ENCODE data around the gene COL18A1. TPM values are rescaled to one million over a fixed set of nuclear protein-coding genes. Genes with fewer than 3 reads are reported as not detected.

COL18A1 gene
- polyA plus RNA-seq, 4 donors = 2.2 to 34.3 (median 16.5) TPM

- DNase-seq = no peak
- Histone ChIP-seq H3K4me1 (ENCODE audit: control insufficient read depth in 3 of 3, insufficient read depth in 2 of 3, low read depth in 1 of 3, low read length in 2 of 3) (no peaks in the 10 kb centered on the region), H3K36me3 (ENCODE audit: control insufficient read depth in 3 of 3, insufficient read depth in 2 of 3, low read depth in 1 of 3, low read length in 3 of 3) (peaks cover 0 to 3% (median 0%) of the 10 kb centered on the region in 3 donors), H3K9me3 (ENCODE audit: control insufficient read depth in 2 of 2, insufficient read depth in 1 of 2, low read depth in 1 of 2, low read length in 1 of 2) (no peaks in the 10 kb centered on the region), H3K27ac (ENCODE audit: low read depth in 1 of 3, low read length in 2 of 3) (no peak overlapping the region), H3K4me3 (ENCODE audit: low read depth in 1 of 3, low read length in 3 of 3) (no peak overlapping the region), H3K27me3 (ENCODE audit: control insufficient read depth in 3 of 3, insufficient read depth in 3 of 3, low read length in 3 of 3) (no peaks in the 10 kb centered on the region)
- WGBS, 3 donors = 90 to 94% (median 91%) methylated on average over 13 to 20 of the region's 20 CpGs
- FAIRE-seq = no peak
Observed at GRCh38 chr21:45491056-45491455, 86.1 kb downstream of the COL18A1 start.

- H3K9me3 ChIP-seq (ENCODE audit: control insufficient read depth in 2 of 2, insufficient read depth in 1 of 2, low read depth in 1 of 2, low read length in 1 of 2) = no peaks in the 10 kb centered on the region
- no peaks in the 10 kb centered on the region for H3K4me1 ChIP-seq (ENCODE audit: control insufficient read depth in 3 of 3, insufficient read depth in 2 of 3, low read depth in 1 of 3, low read length in 2 of 3)
- no peaks in the 10 kb centered on the region for H3K27me3 ChIP-seq (ENCODE audit: control insufficient read depth in 3 of 3, insufficient read depth in 3 of 3, low read length in 3 of 3)
- H3K27ac ChIP-seq (ENCODE audit: low read depth in 1 of 3, low read length in 2 of 3) = no peak overlapping the region
- FAIRE-seq (no peak), DNase-seq (no peak)
- WGBS, 3 donors = 62 to 91% (median 86%) methylated on average over 9 of the region's 9 CpGs
- no peak overlapping the region for H3K4me3 ChIP-seq (ENCODE audit: low read depth in 1 of 3, low read length in 3 of 3)
- H3K36me3 ChIP-seq (ENCODE audit: control insufficient read depth in 3 of 3, insufficient read depth in 2 of 3, low read depth in 1 of 3, low read length in 3 of 3) = peaks cover 0 to 3% (median 0%) of the 10 kb centered on the region in 3 donors
Observed at GRCh38 chr21:45491623-45492022, 86.7 kb downstream of the COL18A1 start.

- H3K27ac ChIP-seq (ENCODE audit: low read depth in 1 of 3, low read length in 2 of 3) = no peak overlapping the region
- H3K4me3 ChIP-seq (ENCODE audit: low read depth in 1 of 3, low read length in 3 of 3) = no peak overlapping the region
- H3K36me3 ChIP-seq (ENCODE audit: control insufficient read depth in 3 of 3, insufficient read depth in 2 of 3, low read depth in 1 of 3, low read length in 3 of 3) = peaks cover 0 to 3% (median 0%) of the 10 kb centered on the region in 3 donors
- H3K27me3 ChIP-seq (ENCODE audit: control insufficient read depth in 3 of 3, insufficient read depth in 3 of 3, low read length in 3 of 3) = no peaks in the 10 kb centered on the region
- DNase-seq (no peak), FAIRE-seq (no peak)
- no peaks in the 10 kb centered on the region for H3K4me1 ChIP-seq (ENCODE audit: control insufficient read depth in 3 of 3, insufficient read depth in 2 of 3, low read depth in 1 of 3, low read length in 2 of 3)
- no peaks in the 10 kb centered on the region for H3K9me3 ChIP-seq (ENCODE audit: control insufficient read depth in 2 of 2, insufficient read depth in 1 of 2, low read depth in 1 of 2, low read length in 1 of 2)
- 91 to 94% (median 91%) methylated on average over 20 of the region's 20 CpGs for WGBS, 3 donors
Observed at GRCh38 chr21:45492765-45493164, 87.8 kb downstream of the COL18A1 start.

GRCh38 chr21:45493401-45494001 is 88.5 kb downstream of the COL18A1 start:
- Histone ChIP-seq H3K9me3 (ENCODE audit: control insufficient read depth in 2 of 2, insufficient read depth in 1 of 2, low read depth in 1 of 2, low read length in 1 of 2) (no peaks in the 10 kb centered on the region), H3K27ac (ENCODE audit: low read depth in 1 of 3, low read length in 2 of 3) (no peak overlapping the region), H3K36me3 (ENCODE audit: control insufficient read depth in 3 of 3, insufficient read depth in 2 of 3, low read depth in 1 of 3, low read length in 3 of 3) (peaks cover 0 to 3% (median 0%) of the 10 kb centered on the region in 3 donors), H3K4me1 (ENCODE audit: control insufficient read depth in 3 of 3, insufficient read depth in 2 of 3, low read depth in 1 of 3, low read length in 2 of 3) (no peaks in the 10 kb centered on the region), H3K4me3 (ENCODE audit: low read depth in 1 of 3, low read length in 3 of 3) (no peak overlapping the region), H3K27me3 (ENCODE audit: control insufficient read depth in 3 of 3, insufficient read depth in 3 of 3, low read length in 3 of 3) (no peaks in the 10 kb centered on the region)
- FAIRE-seq = no peak
- DNase-seq = no peak
- 90 to 95% (median 90%) methylated on average over 17 to 21 of the region's 21 CpGs for WGBS, 3 donors

- H3K36me3 ChIP-seq (ENCODE audit: control insufficient read depth in 3 of 3, insufficient read depth in 2 of 3, low read depth in 1 of 3, low read length in 3 of 3) = peaks cover 0 to 3% (median 2%) of the 10 kb centered on the region in 3 donors
- no peaks in the 10 kb centered on the region for H3K9me3 ChIP-seq (ENCODE audit: control insufficient read depth in 2 of 2, insufficient read depth in 1 of 2, low read depth in 1 of 2, low read length in 1 of 2)
- H3K4me3 ChIP-seq (ENCODE audit: low read depth in 1 of 3, low read length in 3 of 3) = no peak overlapping the region
- H3K27ac ChIP-seq (ENCODE audit: low read depth in 1 of 3, low read length in 2 of 3) = no peak overlapping the region
- DNase-seq = no peak
- WGBS, 3 donors = 82 to 91% (median 85%) methylated on average over 23 to 27 of the region's 27 CpGs
- H3K27me3 ChIP-seq (ENCODE audit: control insufficient read depth in 3 of 3, insufficient read depth in 3 of 3, low read length in 3 of 3) = no peaks in the 10 kb centered on the region
- H3K4me1 ChIP-seq (ENCODE audit: control insufficient read depth in 3 of 3, insufficient read depth in 2 of 3, low read depth in 1 of 3, low read length in 2 of 3) = no peaks in the 10 kb centered on the region
- no peak for FAIRE-seq
Observed at GRCh38 chr21:45494135-45494850, 89.3 kb downstream of the COL18A1 start.

GRCh38 chr21:45494851-45495680 is 90.1 kb downstream of the COL18A1 start:
- H3K36me3 ChIP-seq (ENCODE audit: control insufficient read depth in 3 of 3, insufficient read depth in 2 of 3, low read depth in 1 of 3, low read length in 3 of 3) = peaks cover 0 to 3% (median 2%) of the 10 kb centered on the region in 3 donors
- H3K4me3 ChIP-seq (ENCODE audit: low read depth in 1 of 3, low read length in 3 of 3) = no peak overlapping the region
- DNase-seq = no peak
- H3K4me1 ChIP-seq (ENCODE audit: control insufficient read depth in 3 of 3, insufficient read depth in 2 of 3, low read depth in 1 of 3, low read length in 2 of 3) = no peaks in the 10 kb centered on the region
- H3K27ac ChIP-seq (ENCODE audit: low read depth in 1 of 3, low read length in 2 of 3) = no peak overlapping the region
- H3K9me3 ChIP-seq (ENCODE audit: control insufficient read depth in 2 of 2, insufficient read depth in 1 of 2, low read depth in 1 of 2, low read length in 1 of 2) = no peaks in the 10 kb centered on the region
- H3K27me3 ChIP-seq (ENCODE audit: control insufficient read depth in 3 of 3, insufficient read depth in 3 of 3, low read length in 3 of 3) = no peaks in the 10 kb centered on the region
- 81 to 90% (median 82%) methylated on average over 28 to 30 of the region's 30 CpGs for WGBS, 3 donors
- no peak for FAIRE-seq

- Histone ChIP-seq H3K36me3 (ENCODE audit: control insufficient read depth in 3 of 3, insufficient read depth in 2 of 3, low read depth in 1 of 3, low read length in 3 of 3) (peaks cover 0 to 3% (median 2%) of the 10 kb centered on the region in 3 donors), H3K9me3 (ENCODE audit: control insufficient read depth in 2 of 2, insufficient read depth in 1 of 2, low read depth in 1 of 2, low read length in 1 of 2) (no peaks in the 10 kb centered on the region), H3K27me3 (ENCODE audit: control insufficient read depth in 3 of 3, insufficient read depth in 3 of 3, low read length in 3 of 3) (no peaks in the 10 kb centered on the region), H3K4me1 (ENCODE audit: control insufficient read depth in 3 of 3, insufficient read depth in 2 of 3, low read depth in 1 of 3, low read length in 2 of 3) (no peaks in the 10 kb centered on the region), H3K27ac (ENCODE audit: low read depth in 1 of 3, low read length in 2 of 3) (no peak overlapping the region), H3K4me3 (ENCODE audit: low read depth in 1 of 3, low read length in 3 of 3) (no peak overlapping the region)
- no peak for FAIRE-seq
- 72 to 87% (median 77%) methylated on average over 17 to 18 of the region's 18 CpGs for WGBS, 3 donors
- DNase-seq = no peak
Observed at GRCh38 chr21:45496151-45496967, 91.4 kb downstream of the COL18A1 start.

All from small intestine (tissue), 7 donors.